HepG2 (cell line): ENCODE results near the gene BTG4.

Experiments
- CEBPB ChIP-seq: IDR thresholded peaks from 2 replicates; pipeline ENCODE4 v1.6.1; 2011; ENCODE audit warnings: low read depth, low read length, improper control_type of control experiment, borderline replicate concordance
- CREB3 ChIP-seq: sonication (generic); formaldehyde crosslinking; IDR thresholded peaks from 2 replicates; pipeline ENCODE4 v1.5.0; 2020; ENCODE audit warnings: missing genetic modification reagents
- MAFK ChIP-seq, 2 experiments: IDR thresholded peaks in 1 of 2; conservative IDR thresholded peaks in 1 of 2; 2 replicates each; pipeline ENCODE4 v1.6.1; 2011; ENCODE audit warnings: improper control_type of control experiment in 2 of 2, low read length in 2 of 2
- MAX ChIP-seq: IDR thresholded peaks from 2 replicates; pipeline ENCODE4 v1.6.1; 2012; ENCODE audit warnings: inconsistent platforms
- TCF12 ChIP-seq, 2 experiments: fragments of 450-650 bp in 1 of 2; sonication (generic) in 1 of 2; formaldehyde crosslinking in 1 of 2; IDR thresholded peaks; 2 replicates each; pipeline versions ENCODE4 v1.6.1 to v1.8.0; 2017 to 2022; ENCODE audit warnings: antibody characterized with exemption in 1 of 2, mild to moderate bottlenecking in 1 of 2, missing genetic modification reagents in 1 of 2, moderate library complexity in 1 of 2
- UBTF ChIP-seq: sonication (generic); formaldehyde crosslinking; IDR thresholded peaks from 2 replicates; pipeline ENCODE4 v1.4.0; 2020; ENCODE audit warnings: mild to moderate bottlenecking, missing genetic modification reagents

- TF ChIP-seq CEBPB: no peak
- TF ChIP-seq CREB3 (CRISPR knock-in tag): no peak
- no peak for TF ChIP-seq MAFK (conservative IDR thresholded peaks at IDR 0.05 in 1 of 2, IDR thresholded peaks at IDR 0.05 in 1 of 2; ENCODE audit: low read length in 2 of 2)
- TF ChIP-seq UBTF (CRISPR knock-in tag): no peak
- no peak for TF ChIP-seq MAX
- TF ChIP-seq TCF12 (IDR thresholded peaks at IDR 0.05): no peak
- no peak for TF ChIP-seq TCF12 (CRISPR knock-in tag; IDR thresholded peaks at IDR 0.05)
Measured at GRCh38 chr11:111559800-111560464, 47.7 kb upstream of the BTG4 start.
